LoVo (cell line): ENCODE measurements around the gene BAZ1A.
"Not testable (repeated sequence)": the region's sequence is repeated elsewhere in the genome, so short reads cannot be mapped to it uniquely, and the experiment has no call there.

Source experiments
- DNase-seq: peaks from one replicate; pipeline ENCODE4 v3.0.0-alpha.2; 2016; ENCODE audit warnings: low spot score

The BAZ1A gene

DNA sequence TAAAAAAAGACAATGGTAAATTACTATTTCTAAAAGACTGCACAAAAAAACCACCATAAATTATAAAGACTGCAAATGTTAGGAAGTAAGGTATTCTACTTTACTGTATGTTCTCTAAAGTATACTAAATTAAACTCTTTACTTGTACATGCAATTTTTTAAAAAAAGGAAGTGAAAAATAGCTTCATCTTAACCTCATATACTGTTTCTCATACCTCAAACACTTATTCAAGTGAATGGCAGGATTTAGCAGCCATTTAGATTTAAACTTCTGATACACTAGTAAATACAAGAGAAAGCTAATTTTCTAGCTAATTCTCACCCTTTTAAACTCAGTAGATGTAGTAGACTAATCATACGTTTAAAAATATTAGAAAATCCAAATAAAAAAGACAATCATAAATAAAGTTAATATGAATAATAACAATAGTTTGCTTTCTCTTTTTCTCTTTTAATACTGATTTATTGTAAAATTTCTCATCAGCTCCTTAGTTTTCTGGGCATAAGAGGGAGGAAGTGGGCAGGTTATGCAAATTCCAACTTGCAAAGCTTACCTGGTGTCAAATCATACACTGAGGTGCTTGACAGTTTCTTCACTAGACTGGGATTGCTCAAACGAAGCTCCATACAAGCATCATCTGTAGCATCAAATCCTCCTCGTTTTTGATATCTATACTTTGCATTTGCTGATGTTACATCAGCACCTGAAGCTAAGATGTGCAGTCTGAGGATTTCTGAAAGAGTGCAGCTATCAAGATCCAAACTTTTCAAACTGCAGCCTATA is 89.7 kb downstream of the BAZ1A start:
- DNase-seq, result no peak

DNA sequence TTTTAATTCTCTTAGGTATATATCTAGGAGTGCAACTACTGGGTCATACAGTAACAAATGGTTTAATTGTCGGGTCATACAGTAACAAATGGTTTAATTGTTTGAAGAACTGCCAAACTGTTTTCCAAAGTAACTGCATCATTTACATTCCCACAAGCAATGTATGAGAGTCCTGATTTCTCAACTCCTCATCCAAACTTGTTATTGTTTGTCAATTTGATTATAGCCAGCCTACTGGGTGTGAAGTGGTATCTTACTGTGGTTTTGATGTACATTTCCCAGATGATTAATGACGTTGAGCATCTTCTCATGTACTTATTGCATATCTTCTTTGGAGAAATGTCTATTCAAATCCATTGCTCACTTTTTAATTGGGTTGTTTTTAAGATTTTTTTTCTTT is 93.1 kb downstream of the BAZ1A start:
- no peak for DNase-seq

DNA sequence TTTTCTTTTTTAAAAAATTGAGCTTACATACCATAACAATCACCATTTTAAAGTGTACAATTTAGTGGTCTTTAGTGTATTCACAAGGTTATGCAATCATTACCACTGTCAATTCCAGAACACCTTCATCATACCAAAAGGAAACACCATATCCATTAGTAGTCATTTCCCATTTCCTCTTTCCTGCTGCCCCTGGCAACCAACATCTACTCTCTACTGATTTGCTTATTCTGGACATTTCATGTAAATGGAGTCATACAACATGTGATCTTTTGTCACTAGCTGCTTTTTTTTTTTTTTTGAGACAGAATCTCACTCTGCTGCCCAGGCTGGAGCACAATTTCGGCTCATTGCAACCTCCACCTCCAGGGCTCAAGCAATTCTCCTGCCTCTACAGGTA is 93.9 kb downstream of the BAZ1A start:
- DNase-seq, result no peak

DNA sequence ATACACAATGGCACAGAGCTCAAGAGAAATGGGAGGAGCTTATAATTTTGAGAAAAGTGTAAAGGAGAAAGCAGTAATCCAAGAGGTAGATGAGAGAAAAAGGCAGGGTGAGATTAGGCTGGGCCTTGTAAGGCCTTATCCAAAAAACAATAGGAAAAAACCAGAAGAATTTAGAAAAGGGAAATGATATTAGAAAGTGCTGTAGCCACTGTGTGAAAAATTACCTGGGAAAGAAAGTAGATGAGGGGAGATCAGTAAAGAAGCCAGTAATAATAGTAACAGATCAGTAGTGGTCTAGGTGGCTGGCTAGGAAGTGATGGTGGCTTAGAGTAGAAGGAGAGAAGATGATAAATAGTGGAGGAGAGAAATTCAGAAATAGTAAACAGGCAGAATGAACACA is 94.5 kb downstream of the BAZ1A start:
- DNase-seq, result no peak

DNA sequence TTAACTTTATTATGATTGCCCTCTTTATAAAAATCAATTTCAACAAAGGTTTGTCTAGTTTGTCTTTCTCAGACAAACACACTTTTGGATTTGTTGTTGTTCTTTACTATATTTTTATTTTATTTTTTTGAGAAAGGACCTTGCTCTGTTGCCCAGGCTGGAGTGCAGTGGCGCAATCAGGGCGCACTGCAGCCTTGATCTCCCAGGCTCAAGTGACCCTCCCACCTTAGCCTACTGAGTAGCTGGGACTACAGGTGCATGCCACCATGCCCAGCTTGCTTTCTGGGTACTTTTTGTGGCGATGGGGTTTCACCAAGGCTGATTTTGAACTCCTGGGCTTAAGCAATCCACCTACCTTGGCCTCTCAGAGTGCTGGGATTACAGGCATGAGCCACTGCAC is 96.4 kb downstream of the BAZ1A start:
- DNase-seq, result no peak

DNA sequence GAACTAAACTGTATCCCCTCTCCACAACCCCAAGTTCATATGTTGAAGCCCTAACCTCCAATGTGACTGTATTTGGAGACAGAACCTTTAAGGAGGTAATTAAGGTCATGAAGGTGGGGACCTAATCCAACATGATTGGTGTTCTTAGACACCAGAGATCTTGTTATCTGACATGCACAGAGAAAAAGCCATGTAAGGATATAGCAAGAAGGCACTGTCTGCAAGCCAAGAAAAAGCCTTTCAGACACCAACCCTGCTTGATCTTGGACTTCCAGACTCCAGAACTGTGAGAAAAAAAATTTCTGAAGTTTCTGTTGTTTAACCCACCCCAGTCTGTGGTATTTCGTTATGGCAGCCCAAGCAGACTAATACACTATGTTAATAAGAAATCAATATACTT is 98.5 kb downstream of the BAZ1A start:
- DNase-seq, result no peak

DNA sequence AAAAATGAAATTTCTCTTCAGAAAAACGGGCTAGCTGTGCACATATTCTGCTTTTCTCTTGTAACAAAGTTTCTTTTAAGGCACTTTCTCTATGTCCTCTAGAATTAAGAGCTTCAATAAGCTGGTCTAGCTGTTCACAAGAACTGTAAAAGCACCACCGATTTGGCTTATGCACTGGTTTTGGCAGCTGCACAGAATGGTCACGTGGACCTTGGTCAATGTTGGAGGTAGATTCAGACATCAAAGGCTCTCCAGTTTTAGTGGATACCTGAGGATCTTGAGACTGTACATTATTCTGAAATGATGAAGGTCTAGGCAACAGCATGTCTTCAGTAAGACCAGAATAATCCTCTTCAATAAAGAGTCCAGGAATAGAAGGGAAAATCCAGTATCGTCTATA is 99.2 kb downstream of the BAZ1A start:
- DNase-seq, result no peak

DNA sequence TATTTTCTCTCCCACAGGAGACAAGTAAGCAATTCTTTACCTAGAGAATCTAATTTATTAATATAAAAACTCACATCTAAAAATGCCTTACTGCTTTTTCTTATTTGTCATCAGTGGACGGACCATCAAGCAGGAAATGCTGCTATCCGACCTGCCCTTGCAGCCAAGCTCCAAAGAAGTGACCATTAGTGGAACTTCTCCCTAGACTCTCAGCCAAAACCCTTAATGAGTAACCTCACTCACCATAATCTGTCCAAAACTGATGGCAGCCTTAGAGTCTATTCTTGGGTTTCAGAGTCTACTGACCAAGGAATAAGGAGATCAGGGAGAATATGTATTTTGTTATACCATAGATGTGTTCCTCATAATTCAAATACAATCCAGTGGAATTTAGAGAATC is 99.8 kb downstream of the BAZ1A start:
- no peak for DNase-seq

DNA sequence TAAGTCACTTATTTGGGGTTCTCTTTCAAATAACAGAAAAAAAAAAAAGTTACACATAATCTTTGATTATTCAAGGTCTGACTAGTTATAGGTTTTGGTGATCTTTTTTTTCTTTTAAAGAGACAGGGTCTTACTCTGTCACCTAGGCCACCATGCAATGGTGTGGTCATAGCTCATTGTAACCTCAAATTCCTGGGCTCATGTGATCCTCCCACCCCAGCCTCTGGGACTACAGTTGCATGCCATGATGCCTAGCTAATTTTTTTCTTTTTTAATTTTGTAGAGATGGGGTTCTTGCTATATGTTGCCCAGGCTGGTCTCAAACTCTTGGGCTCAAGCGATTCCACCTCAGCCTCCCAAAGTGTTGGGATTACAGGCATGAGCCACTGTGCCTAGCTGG is 104.3 kb downstream of the BAZ1A start:
- no peak for DNase-seq

DNA sequence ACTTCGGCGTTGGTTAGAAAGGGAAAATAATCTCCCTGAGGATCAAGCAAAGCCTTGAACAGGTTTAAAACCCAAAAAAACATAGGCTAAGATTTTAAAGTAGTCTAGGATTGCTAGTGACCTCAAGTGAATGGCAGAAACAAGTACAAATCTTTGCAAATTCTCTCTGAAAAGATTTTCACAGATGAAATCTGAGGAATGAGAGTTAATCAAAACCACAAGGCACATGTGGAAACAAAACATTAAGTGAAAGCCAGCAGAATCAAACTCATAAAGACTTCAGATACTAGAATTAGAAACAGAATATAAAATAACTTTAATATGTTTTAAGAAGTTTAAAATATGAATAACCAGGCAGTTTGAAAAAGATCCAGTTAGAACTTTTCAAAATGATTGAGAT is 108.6 kb downstream of the BAZ1A start:
- no peak for DNase-seq

DNA sequence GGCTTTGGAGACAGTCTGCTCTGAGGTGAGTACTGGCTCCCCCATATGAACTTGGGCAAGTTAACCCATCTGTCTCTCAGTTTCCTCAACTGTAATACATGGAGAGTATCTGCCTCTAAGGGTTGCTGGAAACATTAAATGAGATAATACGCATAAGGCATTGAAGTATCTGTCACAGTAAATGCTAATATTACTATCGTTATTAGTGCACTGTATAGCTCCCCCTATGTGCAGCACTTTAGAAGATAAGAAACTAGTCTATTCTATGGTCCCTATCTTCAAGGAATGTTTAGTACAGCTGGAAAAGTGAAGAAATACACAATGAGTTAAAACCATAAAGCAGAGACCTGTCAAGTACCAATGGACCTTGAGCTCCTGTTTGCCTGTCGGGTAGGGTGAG is 109.1 kb downstream of the BAZ1A start:
- DNase-seq, result no peak

DNA sequence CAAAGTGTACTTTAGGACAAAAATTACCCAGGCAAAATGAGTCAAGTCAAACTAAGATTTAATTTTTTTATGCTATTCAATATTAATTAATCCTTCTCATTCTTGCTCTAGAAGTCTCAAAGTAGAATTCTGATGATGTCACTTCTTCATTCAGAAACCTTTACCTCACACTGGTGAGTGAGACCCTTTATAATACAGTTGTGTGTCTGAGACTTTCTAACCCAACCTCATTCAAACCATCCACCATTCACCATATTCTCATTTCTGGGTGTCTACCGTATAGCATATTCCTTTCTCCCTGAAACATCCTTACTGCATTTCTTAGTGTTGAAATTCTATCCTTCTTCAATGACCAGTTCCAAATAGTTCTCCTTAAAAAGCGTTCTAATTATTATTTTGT is 119.9 kb downstream of the BAZ1A start:
- no peak for DNase-seq

DNA sequence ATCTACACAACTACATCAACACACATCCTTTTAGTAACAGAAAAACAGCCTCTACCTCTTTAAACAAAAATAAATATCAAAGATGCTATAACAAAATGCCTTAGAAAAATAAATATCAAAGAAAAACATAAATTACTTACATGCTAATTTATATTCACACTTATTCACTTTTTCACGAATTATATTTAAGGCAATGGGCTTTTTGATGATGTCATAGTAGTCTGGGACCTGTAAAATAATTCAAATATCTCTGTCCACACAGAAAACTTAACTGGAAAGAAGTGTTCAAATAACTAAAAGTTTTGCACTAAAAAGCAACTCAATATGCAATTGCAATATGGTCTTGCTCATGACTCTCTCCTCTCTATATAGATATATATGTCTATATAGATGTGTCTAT is 120.5 kb downstream of the BAZ1A start:
- no peak for DNase-seq

DNA sequence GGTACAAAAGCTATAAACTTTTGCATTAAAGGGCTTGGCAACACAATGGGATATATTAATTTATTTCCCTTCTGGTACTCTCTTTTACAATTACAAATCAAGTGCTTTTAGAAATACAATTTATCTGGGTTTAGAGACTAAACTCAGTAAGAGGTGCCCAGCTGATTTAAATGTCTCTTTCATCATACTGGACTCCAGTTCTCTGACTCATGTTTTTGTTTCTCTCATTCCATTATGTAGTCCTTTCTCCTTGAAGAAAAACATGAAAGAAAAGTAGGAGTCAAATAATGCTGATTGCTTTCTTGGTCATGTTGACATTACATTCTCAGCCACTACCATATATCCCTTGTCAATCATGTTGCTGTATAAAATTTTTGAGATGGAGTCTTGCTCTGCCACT is 124.5 kb downstream of the BAZ1A start:
- DNase-seq, result no peak

DNA sequence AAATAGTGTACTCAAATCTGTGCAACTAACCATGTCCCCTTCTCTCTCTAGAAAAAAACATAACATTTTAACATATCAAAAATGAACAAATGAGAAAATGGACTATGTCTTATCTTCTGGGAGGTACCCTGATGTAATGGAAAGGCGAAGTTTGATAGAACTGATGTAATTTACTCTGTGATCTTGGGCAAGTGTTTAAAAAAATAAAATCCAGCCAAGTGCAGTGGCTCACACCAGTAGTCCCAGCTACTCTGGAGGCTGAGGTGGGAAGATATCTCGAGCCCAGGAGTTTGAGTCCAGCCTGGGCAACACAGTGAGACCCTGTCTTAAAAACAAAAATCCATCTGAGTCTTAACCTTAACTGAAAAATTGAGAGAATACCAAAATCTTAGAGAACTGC is 124.9 kb downstream of the BAZ1A start:
- DNase-seq, result no peak

DNA sequence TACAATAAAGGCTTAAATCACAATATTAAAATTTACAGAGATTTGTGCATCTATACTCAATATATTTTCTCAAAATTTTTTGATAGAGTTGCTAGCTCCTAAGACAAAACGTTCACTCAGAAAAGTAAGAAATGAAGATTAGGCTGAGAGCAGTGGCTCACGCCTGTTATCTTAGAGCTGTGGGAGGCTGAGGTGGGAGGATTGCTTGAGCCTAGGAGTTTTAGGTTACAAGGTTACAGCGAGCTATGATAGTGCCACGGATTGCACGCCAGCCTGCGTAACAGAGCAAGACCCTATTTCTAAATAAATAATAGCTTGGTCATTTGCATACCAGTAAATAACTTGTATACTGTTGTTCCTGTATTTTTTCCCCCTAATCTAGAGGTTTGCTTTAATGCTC is 125.8 kb downstream of the BAZ1A start:
- DNase-seq, result no peak

DNA sequence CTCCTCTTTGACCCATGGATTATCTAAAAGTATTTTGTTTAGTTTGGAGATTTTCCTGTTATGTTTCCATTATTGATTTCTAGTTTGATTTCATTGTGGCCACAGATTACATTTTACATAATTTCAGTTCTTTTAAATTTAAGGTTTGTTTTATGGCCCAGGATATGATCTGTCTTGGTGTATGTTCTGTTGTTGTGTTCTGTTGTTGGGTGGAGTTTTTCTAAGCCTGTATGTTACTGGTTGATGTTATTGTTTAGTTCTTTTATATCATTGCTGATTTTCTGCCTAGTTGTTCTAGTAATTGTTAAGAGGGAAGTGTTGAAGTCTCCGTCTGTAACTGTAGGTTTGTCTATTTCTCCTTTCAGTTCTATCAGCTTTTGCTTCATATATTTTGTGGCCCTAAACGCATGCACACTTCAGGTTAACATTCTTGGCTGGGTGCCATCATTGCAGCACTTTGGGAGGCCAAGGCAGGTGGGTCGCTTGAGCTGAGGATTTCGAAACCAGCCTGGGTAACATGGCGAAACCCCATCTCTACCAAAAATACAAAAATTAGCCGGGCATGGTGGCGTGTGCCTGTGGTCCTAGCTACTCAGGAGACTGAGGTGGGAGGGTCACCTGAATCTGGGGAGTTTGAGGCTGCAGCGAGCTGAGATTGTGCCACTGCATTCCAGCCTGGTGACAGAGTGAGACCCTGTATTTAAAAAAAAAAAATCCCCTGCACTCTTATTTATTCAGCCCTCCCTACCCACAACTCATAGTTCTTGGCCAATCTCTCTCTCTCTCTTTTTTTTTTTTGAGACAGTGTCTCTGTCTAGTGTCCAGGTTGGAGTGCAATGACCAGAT is 132.7 kb downstream of the BAZ1A start:
- no peak for DNase-seq

DNA sequence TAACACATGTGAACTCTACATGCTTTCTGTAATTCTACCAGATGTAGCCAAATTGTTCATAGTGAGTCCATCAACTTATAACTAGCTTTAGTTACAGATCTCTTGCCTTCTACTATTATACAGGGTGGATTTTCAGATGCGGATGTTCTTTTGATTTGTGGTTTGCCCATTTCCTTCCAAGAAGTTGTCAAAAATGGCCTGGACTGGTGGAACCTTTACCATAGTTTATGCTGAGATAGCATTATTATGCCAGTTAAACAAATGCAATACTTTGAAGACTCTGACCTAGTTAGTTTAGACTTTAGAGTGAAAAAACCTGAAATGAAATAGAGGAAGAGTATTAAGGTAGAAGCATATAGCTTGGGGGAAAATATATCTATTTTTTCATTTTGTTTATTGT is 133.3 kb downstream of the BAZ1A start:
- DNase-seq, result no peak

DNA sequence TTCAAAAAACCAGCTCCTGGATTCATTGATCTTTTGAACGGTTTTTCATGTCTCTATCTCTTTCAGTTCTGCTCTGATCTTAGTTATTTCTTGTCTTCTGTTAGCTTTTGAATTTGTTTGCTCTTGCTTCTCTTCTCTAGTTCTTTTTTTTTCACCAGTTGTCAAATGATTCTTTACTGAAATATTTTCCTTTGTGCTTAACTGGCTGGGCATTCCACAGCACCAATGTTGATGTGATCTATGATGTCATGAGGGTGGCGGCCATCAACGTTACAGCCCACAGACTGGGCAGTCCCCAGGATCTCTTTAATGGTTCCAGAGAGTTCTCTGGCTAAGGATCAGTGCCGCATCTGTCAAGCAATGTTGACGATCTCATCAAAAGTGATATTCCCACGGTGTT is 135.0 kb downstream of the BAZ1A start:
- DNase-seq, result not testable (repeated sequence)

DNA sequence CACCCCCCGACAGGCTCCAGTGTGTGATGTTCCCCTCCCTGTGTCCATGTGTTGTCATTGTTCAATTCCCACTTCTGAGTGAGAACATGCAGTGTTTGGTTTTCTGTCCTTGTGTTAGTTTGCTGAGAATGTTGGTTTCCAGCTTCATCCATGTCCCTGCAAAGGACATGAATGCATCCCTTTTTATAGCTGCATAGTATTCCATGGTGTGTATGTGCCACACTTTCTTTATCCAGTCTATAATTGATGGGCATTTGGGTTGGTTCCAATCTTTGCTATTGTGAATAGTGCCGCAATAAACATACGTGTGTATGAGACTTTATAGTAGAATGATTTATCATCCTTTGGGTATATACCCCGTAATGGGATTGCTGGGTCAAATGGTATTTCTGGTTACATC is 138.1 kb downstream of the BAZ1A start:
- not testable (repeated sequence) for DNase-seq

DNA sequence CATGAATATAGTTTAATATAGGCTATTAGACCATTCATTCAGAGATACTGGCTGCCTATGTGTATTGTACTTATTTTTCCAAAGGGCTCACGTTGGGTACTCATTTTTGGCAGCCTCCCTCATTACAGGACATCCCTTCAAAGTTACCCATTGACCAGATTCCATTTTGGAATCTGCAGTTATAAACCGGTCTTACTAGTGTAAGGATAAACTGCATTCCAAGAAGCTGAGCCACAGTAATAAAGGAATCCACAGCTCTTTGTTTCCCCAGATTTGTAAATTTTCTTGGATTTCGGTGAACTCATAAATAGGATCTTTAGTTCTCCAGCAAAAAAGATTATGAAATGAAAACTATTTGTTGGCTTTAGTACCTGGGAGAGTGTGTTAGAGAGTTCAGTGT is 141.9 kb downstream of the BAZ1A start:
- DNase-seq, result peak; percentile 56

DNA sequence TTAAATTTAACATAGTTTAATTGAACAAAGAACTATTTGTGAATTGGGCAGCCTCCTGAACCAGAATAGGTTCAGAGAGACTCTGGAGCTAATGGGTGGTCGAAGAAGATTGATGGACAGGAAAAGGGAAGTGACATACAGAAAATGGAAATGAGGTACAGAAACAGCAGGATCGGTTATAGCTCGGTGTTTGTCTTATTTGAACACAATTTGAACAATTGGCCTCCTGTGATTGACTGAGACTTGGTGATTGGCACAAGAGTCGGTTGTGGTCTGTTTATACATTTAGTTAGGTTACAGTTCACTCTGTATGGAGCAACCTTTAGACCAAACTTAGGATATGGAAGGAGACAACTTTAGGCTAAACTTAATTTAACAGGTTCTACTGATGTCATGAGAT is 142.4 kb downstream of the BAZ1A start:
- DNase-seq, result no peak

DNA sequence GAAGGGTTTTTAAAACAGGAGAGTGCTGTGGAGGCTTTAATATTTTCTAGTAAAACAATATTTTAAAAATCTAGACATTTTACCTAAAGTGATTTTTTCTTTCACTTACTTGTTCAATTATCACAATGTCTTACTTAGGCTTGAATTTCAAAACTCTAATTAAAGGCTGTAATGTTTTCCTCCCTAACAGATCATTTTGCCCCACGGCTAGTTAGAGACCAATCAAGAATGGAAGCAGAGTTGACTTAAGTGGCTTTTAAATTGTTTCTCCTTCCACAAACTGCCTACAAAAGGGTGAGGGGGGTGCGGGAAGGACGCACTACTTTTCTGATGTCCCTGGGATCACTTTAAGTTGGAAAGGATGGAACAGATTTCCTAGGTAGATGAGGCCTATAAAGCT is 151.3 kb downstream of the BAZ1A start:
- no peak for DNase-seq
